ENCODE data around the gene MAT2B. TPM values are rescaled to one million over a fixed set of nuclear protein-coding genes. Genes with fewer than 3 reads are reported as not detected.
A peak's percentile ranks its signal among the peaks of the same experiment; 100 is the strongest.

MAT2B gene
- polyA plus RNA-seq, 3 donors, result 34.8 to 165 (median 142) TPM

DNA sequence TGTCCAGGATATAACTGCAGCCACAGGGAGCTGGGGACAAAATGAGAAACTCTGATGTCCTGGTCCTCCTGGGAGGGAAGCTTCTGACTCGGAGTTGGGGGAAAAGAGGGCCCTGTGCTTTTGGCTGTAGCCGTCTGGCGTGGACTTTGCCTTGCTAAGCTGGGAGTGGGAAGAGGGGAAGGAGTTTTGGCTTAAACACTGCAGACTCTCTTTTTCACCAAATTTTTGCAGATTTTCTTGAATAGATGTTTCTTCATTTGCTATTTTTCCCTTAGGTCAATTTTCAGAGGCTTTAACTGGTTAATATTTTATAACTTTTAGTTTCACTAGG is 15.7 kb upstream of the MAT2B start:
- Histone ChIP-seq H3K36me3 (replicated peaks in 1 of 2; ENCODE audit: control insufficient read depth in 1 of 2, insufficient read depth in 2 of 2, low read length in 2 of 2) (peaks cover 33 to 67% of the 10 kb centered on the region in 2 donors), H3K4me2 (replicated peaks; ENCODE audit: extremely low read depth, low read length, poor library complexity, severe bottlenecking) (no peak overlapping the region), H4K20me1 (ENCODE audit: insufficient read depth, low read length) (no peaks in the 10 kb centered on the region), H3K27me3 (ENCODE audit: control insufficient read depth in 2 of 2, insufficient read depth in 2 of 2, low read length in 2 of 2) (no peaks in the 10 kb centered on the region), H3K9ac (ENCODE audit: insufficient read depth, low read length, poor library complexity, severe bottlenecking) (no peak overlapping the region), H3K79me2 (ENCODE audit: insufficient read depth, low read length) (no peaks in the 10 kb centered on the region), H3K4me1 (ENCODE audit: control insufficient read depth in 1 of 2, insufficient read depth in 2 of 2, low read length in 2 of 2) (no peaks in the 10 kb centered on the region), H3K9me3 (replicated peaks in 1 of 2; ENCODE audit: control insufficient read depth in 1 of 2, insufficient read depth in 1 of 2, low read length in 2 of 2) (no peaks in the 10 kb centered on the region), H3K27ac (ENCODE audit: low read depth in 1 of 2, low read length in 2 of 2) (peak overlapping the region in 1 of 2 donors; percentile 50), H3K4me3 (replicated peaks in 1 of 3; ENCODE audit: low read depth in 2 of 3, low read length in 3 of 3) (no peak overlapping the region), H2AFZ (ENCODE audit: insufficient read depth, low read depth, low read length, poor library complexity, severe bottlenecking) (no peak overlapping the region)
- intact Hi-C loops (cut with micrococcal nuclease), result no loop called here
- peaks cover 0 to under 1% (median 0%) of the 10 kb centered on the region in 7 donors for H3K9me3 Mint-ChIP-seq
- no peak overlapping the region for H3K4me3 Mint-ChIP-seq
- peak overlapping the region in 5 of 7 donors; percentile 6 to 86 (median 37) for H3K27ac Mint-ChIP-seq
- WGBS (ENCODE audit: insufficient coverage), result 97% methylated on average over 3 of the region's 3 CpGs
- TF ChIP-seq, protein P1, sequence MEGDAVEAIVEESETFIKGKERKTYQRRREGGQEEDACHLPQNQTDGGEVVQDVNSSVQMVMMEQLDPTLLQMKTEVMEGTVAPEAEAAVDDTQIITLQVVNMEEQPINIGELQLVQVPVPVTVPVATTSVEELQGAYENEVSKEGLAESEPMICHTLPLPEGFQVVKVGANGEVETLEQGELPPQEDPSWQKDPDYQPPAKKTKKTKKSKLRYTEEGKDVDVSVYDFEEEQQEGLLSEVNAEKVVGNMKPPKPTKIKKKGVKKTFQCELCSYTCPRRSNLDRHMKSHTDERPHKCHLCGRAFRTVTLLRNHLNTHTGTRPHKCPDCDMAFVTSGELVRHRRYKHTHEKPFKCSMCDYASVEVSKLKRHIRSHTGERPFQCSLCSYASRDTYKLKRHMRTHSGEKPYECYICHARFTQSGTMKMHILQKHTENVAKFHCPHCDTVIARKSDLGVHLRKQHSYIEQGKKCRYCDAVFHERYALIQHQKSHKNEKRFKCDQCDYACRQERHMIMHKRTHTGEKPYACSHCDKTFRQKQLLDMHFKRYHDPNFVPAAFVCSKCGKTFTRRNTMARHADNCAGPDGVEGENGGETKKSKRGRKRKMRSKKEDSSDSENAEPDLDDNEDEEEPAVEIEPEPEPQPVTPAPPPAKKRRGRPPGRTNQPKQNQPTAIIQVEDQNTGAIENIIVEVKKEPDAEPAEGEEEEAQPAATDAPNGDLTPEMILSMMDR (IDR thresholded peaks at IDR 0.05), result no peak
- H3K4me1 Mint-ChIP-seq, result no peaks in the 10 kb centered on the region
- no peak for DNase-seq
- H3K36me3 Mint-ChIP-seq, result peaks cover 31 to 66% of the 10 kb centered on the region in 2 donors
- no peaks in the 10 kb centered on the region for H3K27me3 Mint-ChIP-seq (ENCODE audit: low read depth in 3 of 3)

DNA sequence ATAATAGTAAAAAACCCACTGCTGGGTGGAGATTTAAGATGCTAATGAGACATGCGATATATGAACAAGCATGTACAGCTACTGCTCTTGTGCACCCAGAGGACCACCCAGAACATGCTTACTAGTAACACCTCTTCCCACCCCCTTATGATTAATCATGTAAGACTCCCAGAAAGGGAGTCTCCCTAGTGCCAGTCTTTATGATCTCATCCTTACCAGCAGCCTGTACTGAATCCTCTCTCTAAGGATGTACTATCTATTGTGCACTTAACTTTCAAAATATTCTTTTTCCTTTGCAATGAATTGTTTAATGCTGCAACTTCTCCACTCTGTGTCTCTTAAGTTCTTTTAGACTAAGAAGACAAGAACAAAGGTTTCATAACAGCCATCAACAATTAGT is 9.1 kb upstream of the MAT2B start:
- no peak overlapping the region for H2AFZ ChIP-seq (ENCODE audit: insufficient read depth, low read depth, low read length, poor library complexity, severe bottlenecking)
- H4K20me1 ChIP-seq (ENCODE audit: insufficient read depth, low read length), result no peaks in the 10 kb centered on the region
- no peak overlapping the region for H3K4me3 ChIP-seq (replicated peaks in 1 of 3; ENCODE audit: low read depth in 2 of 3, low read length in 3 of 3)
- Mint-ChIP-seq H3K36me3 (peaks cover 9 to 12% of the 10 kb centered on the region in 2 donors), H3K4me1 (no peaks in the 10 kb centered on the region), H3K27me3 (ENCODE audit: low read depth in 3 of 3) (peaks cover 0 to 3% (median 0%) of the 10 kb centered on the region in 3 donors), H3K9me3 (peaks cover 0 to 3% (median 0%) of the 10 kb centered on the region in 7 donors), H3K4me3 (no peak overlapping the region), H3K27ac (no peak overlapping the region)
- no peaks in the 10 kb centered on the region for H3K79me2 ChIP-seq (ENCODE audit: insufficient read depth, low read length)
- no peak overlapping the region for H3K4me2 ChIP-seq (replicated peaks; ENCODE audit: extremely low read depth, low read length, poor library complexity, severe bottlenecking)
- no peaks in the 10 kb centered on the region for H3K4me1 ChIP-seq (ENCODE audit: control insufficient read depth in 1 of 2, insufficient read depth in 2 of 2, low read length in 2 of 2)
- H3K9ac ChIP-seq (ENCODE audit: insufficient read depth, low read length, poor library complexity, severe bottlenecking), result no peak overlapping the region
- H3K36me3 ChIP-seq (replicated peaks in 1 of 2; ENCODE audit: control insufficient read depth in 1 of 2, insufficient read depth in 2 of 2, low read length in 2 of 2), result peaks cover 9 to 21% of the 10 kb centered on the region in 2 donors
- H3K27me3 ChIP-seq (ENCODE audit: control insufficient read depth in 2 of 2, insufficient read depth in 2 of 2, low read length in 2 of 2), result no peaks in the 10 kb centered on the region
- no peak for DNase-seq
- TF ChIP-seq, protein P1 (IDR thresholded peaks at IDR 0.05), result no peak
- no peaks in the 10 kb centered on the region for H3K9me3 ChIP-seq (replicated peaks in 1 of 2; ENCODE audit: control insufficient read depth in 1 of 2, insufficient read depth in 1 of 2, low read length in 2 of 2)
- no peak overlapping the region for H3K27ac ChIP-seq (ENCODE audit: low read depth in 1 of 2, low read length in 2 of 2)
- no CpG with 5 or more reads among the region's 1 CpG for WGBS (ENCODE audit: insufficient coverage)
- intact Hi-C loops (cut with micrococcal nuclease), result no loop called here
